Ishikawa (cell line): ENCODE results near the gene GALNT6.

Experiments
- CEBPB ChIP-seq: IDR thresholded peaks from 2 replicates; pipeline ENCODE4 v1.6.1; 2012
- CREB1 ChIP-seq: IDR thresholded peaks from 2 replicates; pipeline ENCODE4 v1.6.1; 2012; ENCODE audit warnings: low read depth
- EGR1 ChIP-seq: IDR thresholded peaks from 2 replicates; pipeline ENCODE4 v1.6.1; 2012
- EP300 ChIP-seq: IDR thresholded peaks from 2 replicates; pipeline ENCODE4 v1.6.1; 2012; ENCODE audit warnings: borderline replicate concordance
- FOXM1 ChIP-seq: IDR thresholded peaks from 2 replicates; pipeline ENCODE4 v1.6.1; 2012; ENCODE audit warnings: low read depth, borderline replicate concordance
- NFIC ChIP-seq: IDR thresholded peaks from 2 replicates; pipeline ENCODE4 v1.6.1; 2012
- RAD21 ChIP-seq: IDR thresholded peaks from 2 replicates; pipeline ENCODE4 v1.6.1; 2012; ENCODE audit warnings: low read depth
- TAF1 ChIP-seq: IDR thresholded peaks from 2 replicates; pipeline ENCODE4 v1.6.1; 2012; ENCODE audit warnings: low read depth, mild to moderate bottlenecking
- TCF12 ChIP-seq: IDR thresholded peaks from 2 replicates; pipeline ENCODE4 v1.6.1; 2012; ENCODE audit warnings: low read depth
- TEAD4 ChIP-seq: IDR thresholded peaks from 2 replicates; pipeline ENCODE4 v1.6.1; 2012
- YY1 ChIP-seq: IDR thresholded peaks from 2 replicates; pipeline ENCODE4 v1.6.1; 2012; ENCODE audit warnings: low read depth
- ZBTB7A ChIP-seq: IDR thresholded peaks from 2 replicates; pipeline ENCODE4 v1.6.1; 2012; ENCODE audit warnings: low read depth
- TF ChIP-seq, protein P1 (sequence below): IDR thresholded peaks from 2 replicates; pipeline ENCODE4 v1.6.1; 2012
- TF ChIP-seq, protein P2 (sequence below): IDR thresholded peaks from 2 replicates; pipeline ENCODE4 v1.6.1; 2012; ENCODE audit warnings: low read depth, mild to moderate bottlenecking
- TF ChIP-seq, protein P3 (sequence below): IDR thresholded peaks from 2 replicates; pipeline ENCODE4 v1.6.1; 2012

GALNT6 gene

DNA sequence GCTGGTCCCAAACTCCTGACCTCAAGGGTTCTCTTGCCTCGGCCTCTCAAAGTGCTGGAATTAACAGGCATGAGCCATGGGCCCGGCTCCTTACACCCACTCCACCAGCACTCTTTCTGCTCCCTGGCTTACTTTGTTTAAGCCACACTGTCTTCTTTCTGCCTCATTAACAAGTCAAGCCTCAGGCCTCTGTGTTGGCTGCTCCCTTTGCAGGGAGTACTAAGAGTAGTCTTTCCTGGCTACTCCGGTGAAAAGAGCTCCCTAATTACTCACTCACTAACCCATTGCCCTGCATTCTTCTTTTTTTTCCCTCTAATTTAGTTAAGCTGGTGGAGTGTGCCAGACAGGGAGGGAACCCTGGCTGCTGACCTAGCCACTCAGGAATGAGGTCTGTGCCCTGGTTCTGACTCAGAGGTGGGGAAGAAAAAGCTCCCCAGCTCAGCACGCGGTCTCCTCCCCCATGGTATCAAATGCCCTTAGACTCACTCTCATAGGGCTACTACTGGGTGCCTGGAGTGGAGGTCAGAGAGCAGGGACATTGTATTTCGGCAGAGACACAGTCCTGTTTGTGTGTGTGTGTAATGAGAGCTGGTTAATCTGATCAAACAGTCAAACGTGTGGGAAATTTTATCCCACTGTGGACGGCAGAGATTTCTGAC lies 19.8 kb downstream of the GALNT6 start:
- TF ChIP-seq, protein P1, sequence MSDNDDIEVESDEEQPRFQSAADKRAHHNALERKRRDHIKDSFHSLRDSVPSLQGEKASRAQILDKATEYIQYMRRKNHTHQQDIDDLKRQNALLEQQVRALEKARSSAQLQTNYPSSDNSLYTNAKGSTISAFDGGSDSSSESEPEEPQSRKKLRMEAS: peak; percentile 94
- TF ChIP-seq TCF12 (peak; percentile 98), TEAD4 (peak; percentile 96), NFIC (peak; percentile 96), TAF1 (no peak), EGR1 (no peak), RAD21 (peak; percentile 30), FOXM1 (peak; percentile 74), YY1 (peak; percentile 31; the same call in 1 of the 2 replicates), CEBPB (peak; percentile 29; the same call in 1 of the 2 replicates), ZBTB7A (no peak), CREB1 (peak; percentile 33; the same call in 1 of the 2 replicates), EP300 (peak; percentile 95)
- TF ChIP-seq, protein P2, sequence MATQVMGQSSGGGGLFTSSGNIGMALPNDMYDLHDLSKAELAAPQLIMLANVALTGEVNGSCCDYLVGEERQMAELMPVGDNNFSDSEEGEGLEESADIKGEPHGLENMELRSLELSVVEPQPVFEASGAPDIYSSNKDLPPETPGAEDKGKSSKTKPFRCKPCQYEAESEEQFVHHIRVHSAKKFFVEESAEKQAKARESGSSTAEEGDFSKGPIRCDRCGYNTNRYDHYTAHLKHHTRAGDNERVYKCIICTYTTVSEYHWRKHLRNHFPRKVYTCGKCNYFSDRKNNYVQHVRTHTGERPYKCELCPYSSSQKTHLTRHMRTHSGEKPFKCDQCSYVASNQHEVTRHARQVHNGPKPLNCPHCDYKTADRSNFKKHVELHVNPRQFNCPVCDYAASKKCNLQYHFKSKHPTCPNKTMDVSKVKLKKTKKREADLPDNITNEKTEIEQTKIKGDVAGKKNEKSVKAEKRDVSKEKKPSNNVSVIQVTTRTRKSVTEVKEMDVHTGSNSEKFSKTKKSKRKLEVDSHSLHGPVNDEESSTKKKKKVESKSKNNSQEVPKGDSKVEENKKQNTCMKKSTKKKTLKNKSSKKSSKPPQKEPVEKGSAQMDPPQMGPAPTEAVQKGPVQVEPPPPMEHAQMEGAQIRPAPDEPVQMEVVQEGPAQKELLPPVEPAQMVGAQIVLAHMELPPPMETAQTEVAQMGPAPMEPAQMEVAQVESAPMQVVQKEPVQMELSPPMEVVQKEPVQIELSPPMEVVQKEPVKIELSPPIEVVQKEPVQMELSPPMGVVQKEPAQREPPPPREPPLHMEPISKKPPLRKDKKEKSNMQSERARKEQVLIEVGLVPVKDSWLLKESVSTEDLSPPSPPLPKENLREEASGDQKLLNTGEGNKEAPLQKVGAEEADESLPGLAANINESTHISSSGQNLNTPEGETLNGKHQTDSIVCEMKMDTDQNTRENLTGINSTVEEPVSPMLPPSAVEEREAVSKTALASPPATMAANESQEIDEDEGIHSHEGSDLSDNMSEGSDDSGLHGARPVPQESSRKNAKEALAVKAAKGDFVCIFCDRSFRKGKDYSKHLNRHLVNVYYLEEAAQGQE: no peak
- TF ChIP-seq, protein P3, sequence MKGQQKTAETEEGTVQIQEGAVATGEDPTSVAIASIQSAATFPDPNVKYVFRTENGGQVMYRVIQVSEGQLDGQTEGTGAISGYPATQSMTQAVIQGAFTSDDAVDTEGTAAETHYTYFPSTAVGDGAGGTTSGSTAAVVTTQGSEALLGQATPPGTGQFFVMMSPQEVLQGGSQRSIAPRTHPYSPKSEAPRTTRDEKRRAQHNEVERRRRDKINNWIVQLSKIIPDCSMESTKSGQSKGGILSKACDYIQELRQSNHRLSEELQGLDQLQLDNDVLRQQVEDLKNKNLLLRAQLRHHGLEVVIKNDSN: peak; percentile 39

DNA sequence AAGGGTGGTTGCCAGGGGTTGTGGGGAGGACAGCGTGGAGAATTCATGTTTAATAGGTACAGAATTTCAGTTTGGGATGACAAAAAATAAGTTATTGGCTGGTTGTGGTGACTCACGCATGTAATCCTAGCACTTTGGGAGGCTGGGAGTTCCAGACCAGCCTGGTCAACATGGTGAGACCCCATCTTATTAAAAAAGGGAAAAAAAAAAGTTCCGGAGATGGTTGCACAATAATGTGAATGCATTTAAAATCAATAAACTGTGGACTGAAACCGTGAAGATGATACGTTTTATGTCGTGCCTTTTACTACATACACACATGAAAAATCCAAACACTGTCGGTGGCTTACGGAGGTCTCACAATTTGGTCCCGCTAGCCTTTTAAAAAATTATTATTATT lies 20.5 kb downstream of the GALNT6 start:
- TF ChIP-seq CREB1 (no peak), CEBPB (0 out of 2 replicates have a peak, but pooled peaks have one; percentile 29), EGR1 (no peak), TAF1 (no peak), TEAD4 (no peak), TCF12 (no peak), NFIC (no peak)
- TF ChIP-seq, protein P2: no peak

DNA sequence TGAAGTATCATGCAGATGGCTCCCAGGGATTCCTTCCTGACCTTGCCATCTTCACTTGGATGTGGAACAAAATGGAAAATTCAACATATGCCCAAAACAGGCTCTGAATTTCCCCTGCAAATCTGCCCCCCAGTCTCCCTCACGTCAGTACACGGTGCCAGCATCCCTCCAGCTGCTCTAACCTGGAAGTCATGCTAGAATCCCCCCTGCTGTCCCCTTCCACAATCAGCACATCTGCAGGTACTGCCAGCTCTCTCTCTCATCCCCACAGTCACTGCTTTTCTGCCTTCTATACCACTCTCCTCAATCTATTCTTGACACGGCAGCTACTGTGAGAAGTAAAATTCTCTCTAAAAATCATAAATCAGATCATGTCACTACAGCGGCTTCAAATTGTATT lies 21.6 kb downstream of the GALNT6 start:
- TF ChIP-seq TCF12: no peak
- TF ChIP-seq, protein P3: no peak
- no peak for TF ChIP-seq YY1
- TF ChIP-seq RAD21: no peak
- no peak for TF ChIP-seq CREB1
- TF ChIP-seq EP300: no peak
- TF ChIP-seq TEAD4: no peak
- TF ChIP-seq FOXM1: no peak
- TF ChIP-seq, protein P1: no peak
- TF ChIP-seq EGR1: no peak
- TF ChIP-seq CEBPB: no peak
- TF ChIP-seq, protein P2: no peak
- no peak for TF ChIP-seq NFIC
- TF ChIP-seq TAF1: no peak
- no peak; the same call in 1 of the 2 replicates for TF ChIP-seq ZBTB7A

DNA sequence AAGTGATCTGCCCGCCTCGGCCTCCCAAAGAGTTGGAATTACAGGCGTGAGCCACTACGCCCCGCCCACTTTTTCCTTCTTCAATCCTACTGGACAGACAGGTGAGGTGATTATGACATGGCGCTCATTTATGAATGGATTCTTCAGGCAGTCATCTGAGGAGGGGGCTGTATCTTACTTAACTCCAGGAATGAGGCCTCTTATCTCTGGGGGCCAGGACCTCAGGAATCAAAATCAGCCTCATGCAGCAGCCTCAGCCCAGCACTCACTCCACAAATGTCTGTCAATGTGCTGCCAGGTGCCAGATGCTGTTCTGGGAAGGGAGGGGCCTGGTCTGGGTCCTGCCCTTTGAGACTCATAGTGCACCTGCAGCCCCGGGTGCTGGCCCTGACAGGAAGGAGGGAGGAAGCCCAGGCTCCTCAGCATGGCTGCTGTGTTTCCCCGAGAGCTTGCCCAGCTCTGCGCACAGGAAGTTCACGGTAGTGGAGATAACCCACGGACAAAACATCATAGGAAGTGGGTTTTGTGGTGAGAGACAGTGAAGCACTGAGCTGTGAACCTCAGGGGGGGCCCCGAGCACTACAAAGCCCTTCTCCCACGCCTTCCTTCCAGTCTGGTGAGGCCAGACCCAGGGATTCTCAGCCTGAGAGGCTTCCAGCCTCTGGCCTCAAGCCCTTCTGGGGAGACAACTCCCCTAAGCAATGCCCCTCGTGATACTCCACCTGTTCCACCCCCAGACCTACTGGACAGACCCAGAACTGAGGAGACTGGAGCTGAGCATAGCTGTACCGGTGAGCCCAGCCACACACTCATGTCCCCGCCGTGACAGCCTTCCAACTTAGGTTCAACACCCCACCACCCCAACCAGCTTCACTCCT lies 22.3 kb downstream of the GALNT6 start:
- no peak for TF ChIP-seq EGR1
- 0 out of 2 replicates have a peak, but pooled peaks have one; percentile 19 for TF ChIP-seq TCF12
